Common myeloid progenitor, CD34-positive (primary cell): ENCODE measurements around the gene PRSS33.
A peak's percentile ranks its signal among the peaks of the same experiment; 100 is the strongest.

ENCODE experiments used
- CTCF ChIA-PET: fragments of 350-600 bp; sonication (Branson Sonifier 250); formaldehyde crosslinking; loops from one replicate; lab custom pipeline; 2021; ENCODE audit warnings: antibody characterized with exemption; lab: Charles Lee
- POLR2A ChIA-PET: fragments of 350-600 bp; sonication (Branson Sonifier 250); formaldehyde crosslinking; loops from one replicate; lab custom pipeline; 2021; ENCODE audit warnings: antibody characterized with exemption; lab: Charles Lee
- DNase-seq, 3 donors: peaks; one replicate each; pipeline versions ENCODE4 v3.0.0 to v3.0.0-alpha.2; 2013
- H3K27ac ChIP-seq, 2 experiments: 1 replicate in 1 of 2; 2 replicates in 1 of 2; pipeline ENCODE4 v1.7.0; 2013; ENCODE audit warnings: inconsistent platforms in 2 of 2, low read length in 2 of 2, mild to moderate bottlenecking in 2 of 2, low read depth in 1 of 2, moderate library complexity in 1 of 2; ENCODE audit not compliant: severe bottlenecking in 2 of 2, insufficient read depth in 1 of 2, poor library complexity in 1 of 2
- H3K27me3 ChIP-seq, 5 experiments: replicated peaks in 2 of 5; 1 replicate in 3 of 5; 2 replicates in 2 of 5; pipeline versions ENCODE4 v1.6.1 to v1.7.0; 2013; ENCODE audit warnings: low read length in 4 of 5, mild to moderate bottlenecking in 2 of 5, moderate library complexity in 2 of 5, inconsistent platforms in 1 of 5; ENCODE audit not compliant: insufficient read depth in 5 of 5, control insufficient read depth in 4 of 5
- H3K36me3 ChIP-seq, 4 experiments: 1 replicate in 2 of 4; 2 replicates in 2 of 4; pipeline versions ENCODE4 v1.6.1 to v1.7.0; 2013; ENCODE audit warnings: low read length in 3 of 4, control low read depth in 1 of 4, mild to moderate bottlenecking in 1 of 4; ENCODE audit not compliant: control insufficient read depth in 4 of 4, insufficient read depth in 4 of 4
- H3K4me1 ChIP-seq, 4 experiments: 1 replicate in 3 of 4; 2 replicates in 1 of 4; pipeline versions ENCODE4 v1.6.1 to v1.7.1; 2013; ENCODE audit warnings: low read length in 3 of 4, mild to moderate bottlenecking in 3 of 4, control low read depth in 1 of 4, inconsistent platforms in 1 of 4, moderate library complexity in 1 of 4; ENCODE audit not compliant: control insufficient read depth in 4 of 4, insufficient read depth in 4 of 4; ENCODE audit errors: control extremely low read depth in 1 of 4
- H3K4me3 ChIP-seq, 7 experiments: 1 replicate in 4 of 7; 2 replicates in 3 of 7; pipeline versions ENCODE4 v1.5.1 to v1.7.0; 2013; ENCODE audit warnings: mild to moderate bottlenecking in 7 of 7, low read length in 6 of 7, moderate library complexity in 6 of 7, inconsistent platforms in 2 of 7, low read depth in 2 of 7, control low read depth in 1 of 7; ENCODE audit not compliant: insufficient read depth in 4 of 7, control insufficient read depth in 1 of 7; ENCODE audit errors: extremely low read depth in 1 of 7
- H3K9me3 ChIP-seq, 5 experiments: 1 replicate in 4 of 5; 2 replicates in 1 of 5; pipeline versions ENCODE4 v1.6.1 to v1.7.1; 2013; ENCODE audit warnings: low read length in 4 of 5, mild to moderate bottlenecking in 2 of 5, inconsistent platforms in 1 of 5, low read depth in 1 of 5, moderate library complexity in 1 of 5; ENCODE audit not compliant: control insufficient read depth in 4 of 5, insufficient read depth in 2 of 5; ENCODE audit errors: control extremely low read depth in 1 of 5
- WGBS: methylation state at CpG from one replicate; pipeline ENCODE4 v1.1.5; 2013; ENCODE audit not compliant: insufficient coverage; 5-methylcytosine and 5-hydroxymethylcytosine counted together

Gene PRSS33

GRCh38 chr16:2787961-2788360 lies 601 bp upstream of the PRSS33 start:
- Histone ChIP-seq H3K36me3 (no peaks in the 10 kb centered on the region), H3K9me3 (no peaks in the 10 kb centered on the region), H3K4me3 (no peak overlapping the region), H3K27ac (no peak overlapping the region), H3K27me3 (peaks cover 0 to 66% (median 25%) of the 10 kb centered on the region in 5 experiments), H3K4me1 (peaks cover 0 to 14% (median 10%) of the 10 kb centered on the region in 4 experiments)
- DNase-seq = no peak
- ChIA-PET POLR2A (no interaction called here), CTCF (interaction anchor here (1.1 kb wide), 1 partner anchor 35 kb away, joined by 4 read pairs; no protein-coding TSS in a partner anchor)
- whole genome bisulfite sequencing = 51% methylated on average over 7 of the region's 7 CpGs

DNA sequence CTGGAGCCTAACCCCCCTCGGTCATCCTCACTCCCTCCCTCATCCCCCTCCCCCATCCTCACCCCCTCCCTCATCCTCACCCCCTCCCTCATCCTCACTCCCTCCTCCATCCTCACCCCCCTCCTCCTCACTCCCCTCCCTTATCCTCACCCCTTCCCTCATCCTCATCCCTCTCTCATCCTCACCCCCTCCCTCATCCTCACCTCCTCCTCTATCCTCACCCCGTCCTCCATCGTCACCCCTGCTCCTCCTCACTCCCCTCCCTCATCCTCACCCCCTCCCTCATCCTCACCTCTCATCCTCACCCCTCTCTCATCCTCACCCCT lies 571 bp downstream of the PRSS33 start:
- no peak overlapping the region for H3K4me3 ChIP-seq
- no peaks in the 10 kb centered on the region for H3K36me3 ChIP-seq
- no peaks in the 10 kb centered on the region for H3K9me3 ChIP-seq
- peaks cover 0 to 14% (median 10%) of the 10 kb centered on the region in 4 experiments for H3K4me1 ChIP-seq
- CTCF ChIA-PET = no interaction called here
- H3K27ac ChIP-seq = no peak overlapping the region
- POLR2A ChIA-PET = no interaction called here
- no peak for DNase-seq
- H3K27me3 ChIP-seq = peaks cover 0 to 66% (median 25%) of the 10 kb centered on the region in 5 experiments
- WGBS = 80% methylated on average over 3 of the region's 3 CpGs

DNA sequence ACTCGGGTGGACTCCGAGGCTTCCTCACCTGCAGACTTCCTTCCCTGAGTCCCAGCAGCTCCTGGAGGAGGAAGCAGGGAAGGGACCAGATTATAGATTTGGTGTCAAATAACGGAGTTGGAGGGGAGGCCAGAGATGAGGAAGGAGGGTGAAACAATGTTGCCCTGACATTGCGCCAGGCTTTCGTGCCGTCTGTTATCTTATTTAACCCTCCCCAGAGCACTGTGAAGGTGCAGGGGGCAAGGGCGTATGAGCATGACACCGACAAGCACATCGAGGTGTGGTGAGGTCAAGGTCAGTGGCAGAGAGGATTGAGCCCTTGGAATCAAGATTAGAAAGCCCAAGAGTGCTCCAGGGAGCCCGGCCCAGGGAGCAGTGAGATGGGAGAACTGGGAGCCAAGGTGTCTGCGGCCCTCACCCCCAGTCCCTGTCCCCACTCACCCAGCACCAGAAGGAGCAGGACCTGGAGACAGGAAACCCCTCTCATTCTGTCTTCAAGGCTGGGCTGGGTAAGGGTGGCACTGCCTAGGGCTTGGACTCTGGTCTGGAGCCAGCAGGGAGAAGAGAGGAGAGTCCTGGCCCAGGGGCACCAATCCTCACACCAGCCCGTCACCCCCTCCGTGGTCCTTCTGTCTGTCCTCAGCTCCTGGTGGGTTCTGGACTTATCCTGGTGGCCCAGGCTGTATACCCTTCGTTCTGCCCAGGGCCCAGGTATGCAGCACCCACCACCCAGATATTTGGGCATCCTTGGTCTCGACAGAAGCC lies 1.1 kb downstream of the PRSS33 start:
- no peaks in the 10 kb centered on the region for H3K9me3 ChIP-seq

DNA sequence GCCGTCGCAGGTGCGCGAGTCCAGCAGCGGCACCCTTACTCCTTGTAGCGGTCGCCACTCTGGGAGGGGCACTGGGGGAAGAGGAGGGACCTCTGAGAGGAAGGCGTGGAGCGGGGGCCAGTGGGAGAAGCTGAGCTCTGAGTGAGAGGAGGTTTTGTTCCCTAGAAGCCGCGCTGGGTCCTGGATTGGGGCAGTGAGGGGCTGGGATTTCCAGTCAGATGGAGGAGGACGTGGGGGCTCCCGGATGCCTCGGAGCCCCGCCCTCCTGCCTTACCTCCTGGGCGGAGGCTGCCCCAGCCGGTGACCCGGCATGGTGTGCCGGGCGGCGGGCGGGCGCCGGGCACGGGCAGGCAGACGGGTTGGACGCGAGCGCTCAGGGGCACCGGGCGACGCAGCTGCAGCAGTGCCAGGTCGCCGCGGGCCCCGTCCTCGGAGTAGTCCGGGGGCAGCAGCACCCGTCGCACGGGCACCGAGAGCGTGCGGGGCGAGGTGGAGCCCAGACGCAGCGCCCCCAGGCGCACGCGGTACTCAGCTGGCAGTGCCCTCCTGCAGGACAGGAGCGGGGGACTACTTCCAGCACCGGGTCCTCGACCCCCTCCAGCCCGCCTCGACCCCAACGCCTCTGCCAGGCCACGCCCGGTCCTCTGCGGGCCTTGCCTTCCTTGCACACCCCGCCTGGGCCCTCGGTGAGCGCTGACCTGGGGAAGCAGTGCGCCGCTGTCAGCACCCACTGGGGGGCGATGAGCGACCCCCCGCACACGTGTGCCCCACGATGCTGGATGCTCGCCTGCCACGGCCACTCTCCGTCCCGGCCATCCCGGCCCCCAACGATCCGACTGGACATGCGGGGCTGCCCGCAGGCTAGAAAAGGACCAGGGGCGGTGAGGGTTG lies 2.0 kb downstream of the PRSS33 start:
- POLR2A ChIA-PET = interaction anchor here (0.9 kb wide), 1 partner anchor 14 kb away, joined by 3 read pairs; no protein-coding TSS in a partner anchor
- Histone ChIP-seq H3K9me3 (no peaks in the 10 kb centered on the region), H3K4me3 (peak overlapping the region in 5 of 7 experiments; percentile 26 to 66 (median 55)), H3K27me3 (peaks cover 0 to 54% (median 23%) of the 10 kb centered on the region in 5 experiments), H3K36me3 (no peaks in the 10 kb centered on the region), H3K4me1 (peaks cover 0 to 14% (median 10%) of the 10 kb centered on the region in 4 experiments), H3K27ac (no peak overlapping the region)
- CTCF ChIA-PET = interaction anchor here (1.1 to 1.4 kb wide), 2 partner anchors 12 to 53 kb away, joined by 3 read pairs; no protein-coding TSS in a partner anchor
- DNase-seq = peak in 2 of 3 donors; percentile 46 to 50
- 14% methylated on average over 58 of the region's 79 CpGs for WGBS

More for the DNA sequence above, 1.1 kb downstream of the PRSS33 start:
- Histone ChIP-seq H3K27me3 (peaks cover 0 to 63% (median 25%) of the 10 kb centered on the region in 5 experiments), H3K4me1 (peaks cover 0 to 14% (median 10%) of the 10 kb centered on the region in 4 experiments), H3K27ac (no peak overlapping the region), H3K4me3 (no peak overlapping the region), H3K36me3 (no peaks in the 10 kb centered on the region)
- 56% methylated on average over 11 of the region's 15 CpGs for WGBS
- CTCF ChIA-PET = no interaction called here
- POLR2A ChIA-PET = no interaction called here
- no peak for DNase-seq

GRCh38 chr16:2784358-2785100 lies 2.8 kb downstream of the PRSS33 start:
- Histone ChIP-seq H3K4me3 (peak overlapping the region in 3 of 7 experiments; percentile 55 to 66 (median 60)), H3K4me1 (peaks cover 0 to 14% (median 10%) of the 10 kb centered on the region in 4 experiments), H3K27ac (no peak overlapping the region), H3K9me3 (no peaks in the 10 kb centered on the region), H3K27me3 (peaks cover 0 to 50% (median 23%) of the 10 kb centered on the region in 5 experiments), H3K36me3 (no peaks in the 10 kb centered on the region)
- 50% methylated on average over 6 of the region's 15 CpGs for WGBS
- ChIA-PET POLR2A (interaction anchor here (0.9 kb wide), 1 partner anchor 13 kb away, joined by 3 read pairs; no protein-coding TSS in a partner anchor), CTCF (interaction anchor here (1.1 to 1.5 kb wide), 5 partner anchors 8 to 142 kb away, joined by 3 to 4 read pairs (median 4); no protein-coding TSS in a partner anchor)
- DNase-seq = no peak

DNA sequence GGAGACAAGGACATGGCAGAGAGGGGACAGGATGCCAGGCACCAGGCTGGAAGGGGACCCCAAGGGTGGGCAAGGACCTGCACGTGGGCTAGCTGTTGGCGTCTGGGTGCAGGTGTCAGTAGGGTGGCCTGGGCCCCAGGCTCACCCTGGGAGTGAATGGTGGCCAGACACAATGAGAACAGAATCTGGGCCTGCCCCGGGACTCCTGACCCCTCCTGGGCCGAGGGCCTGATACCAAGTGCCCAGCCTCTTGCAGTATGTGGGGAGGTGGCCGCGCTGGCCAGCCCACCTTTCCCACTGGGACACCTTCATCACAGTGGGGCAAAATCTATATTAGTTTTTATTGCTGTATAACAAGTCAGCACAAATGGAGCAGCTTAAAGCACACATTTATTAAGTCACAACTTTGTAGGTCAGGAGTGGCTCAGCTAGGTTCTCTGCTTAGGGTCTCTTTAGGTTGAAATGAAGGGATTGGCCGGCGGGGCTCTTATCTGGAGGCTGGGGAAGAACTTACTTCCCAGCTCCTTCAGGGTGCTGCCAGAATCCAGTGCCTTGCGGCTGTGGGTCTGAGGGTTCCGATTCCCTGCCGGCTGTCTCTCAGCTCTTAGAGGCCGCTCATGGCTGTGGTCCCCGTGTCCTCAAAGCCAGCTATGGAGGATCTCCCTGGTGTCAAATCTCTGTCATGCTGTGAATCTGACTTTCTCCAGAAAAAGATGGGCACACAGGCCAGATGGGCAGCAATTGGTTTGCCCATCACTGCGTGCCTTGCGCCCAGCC lies 3.6 kb downstream of the PRSS33 start:
- H3K36me3 ChIP-seq = peaks cover 0 to 4% (median 0%) of the 10 kb centered on the region in 4 experiments
- WGBS = 97% methylated on average over 13 of the region's 15 CpGs
- POLR2A ChIA-PET = no interaction called here
- H3K27me3 ChIP-seq = peaks cover 0 to 45% (median 20%) of the 10 kb centered on the region in 5 experiments
- no peak overlapping the region for H3K27ac ChIP-seq
- H3K9me3 ChIP-seq = no peaks in the 10 kb centered on the region
- CTCF ChIA-PET = interaction anchor here (0.9 to 1.5 kb wide), 5 partner anchors 8 to 143 kb away, joined by 3 to 4 read pairs (median 4); no protein-coding TSS in a partner anchor
- no peak overlapping the region for H3K4me3 ChIP-seq
- no peak for DNase-seq
- peaks cover 0 to 20% (median 11%) of the 10 kb centered on the region in 4 experiments for H3K4me1 ChIP-seq
